Body of pancreas (tissue), 4 donors: ENCODE measurements around the gene RBM24. TPM values are rescaled to one million over a fixed set of nuclear protein-coding genes. Genes with fewer than 3 reads are reported as not detected.

Experiments
- ATAC-seq: fragments of 150-250 bp; one replicate; pipeline ENCODE4 v1.9.1; 2016
- DNase-seq, 4 donors: peaks; one replicate each; pipeline ENCODE4 v3.0.0-alpha.2; 2019
- H3K27ac ChIP-seq, 4 donors: fragments of 200-600 bp; sonication (generic); 1 replicate in 3 of 4; 2 replicates in 1 of 4; pipeline versions ENCODE4 v1.5.1 to v1.6.1; 2016 to 2019; ENCODE audit warnings: mild to moderate bottlenecking in 1 of 4, mixed read lengths in 1 of 4, moderate library complexity in 1 of 4
- H3K27me3 ChIP-seq, 2 donors: fragments of 200-600 bp; sonication (generic); one replicate each; pipeline ENCODE4 v1.6.0; 2016; ENCODE audit warnings: mild to moderate bottlenecking in 1 of 2
- H3K36me3 ChIP-seq, 2 donors: fragments of 200-600 bp; sonication (generic); replicated peaks in 1 of 2; 2 replicates each; pipeline ENCODE4 v1.5.1; 2016; ENCODE audit warnings: low read depth in 2 of 2; ENCODE audit not compliant: insufficient read depth in 1 of 2
- H3K4me1 ChIP-seq: fragments of 200-600 bp; sonication (generic); one replicate; pipeline ENCODE4 v1.6.0; 2016
- H3K4me3 ChIP-seq, 2 donors: fragments of 200-600 bp; sonication (generic); 1 replicate in 1 of 2; 2 replicates in 1 of 2; pipeline ENCODE4 v1.5.1; 2016 to 2019
- H3K9me3 ChIP-seq, 3 donors: fragments of 200-600 bp; sonication (generic); 1 replicate in 2 of 3; 2 replicates in 1 of 3; pipeline ENCODE4 v1.5.1; 2016
- POLR2A ChIP-seq, 3 donors: fragments of 450-650 bp; IDR thresholded peaks; one replicate each; pipeline ENCODE4 v1.6.1; 2016; ENCODE audit warnings: antibody characterized with exemption in 3 of 3, mild to moderate bottlenecking in 2 of 3
- WGBS, 2 donors: methylation state at CpG; one replicate each; pipeline ENCODE4 v1.1.5; 2017; 5-methylcytosine and 5-hydroxymethylcytosine counted together
- intact Hi-C: fragments of 100-400 bp; cut with DNase I; formaldehyde crosslinking; loops from one replicate; pipeline ENCODE4 v1.15.1; 2023
- total RNA-seq, 2 donors: library from RNA; depleted of rRNA; stranded (reverse); fragments of >200 nt; gene quantifications; one replicate each; pipeline ENCODE4 v1.1.0, GENCODE V29; 2016
- TF ChIP-seq, protein P1 (sequence below), 7 experiments: fragments of 450-650 bp in 4 of 7; fragments of 200-600 bp in 3 of 7; sonication (generic) in 3 of 7; IDR thresholded peaks; one replicate each; pipeline ENCODE4 v1.5.1; 2016 to 2019; ENCODE audit warnings: antibody characterized with exemption in 7 of 7

Gene RBM24
- total RNA-seq, 2 donors from 2014 or later = 2.3 TPM; not detected in 1

DNA sequence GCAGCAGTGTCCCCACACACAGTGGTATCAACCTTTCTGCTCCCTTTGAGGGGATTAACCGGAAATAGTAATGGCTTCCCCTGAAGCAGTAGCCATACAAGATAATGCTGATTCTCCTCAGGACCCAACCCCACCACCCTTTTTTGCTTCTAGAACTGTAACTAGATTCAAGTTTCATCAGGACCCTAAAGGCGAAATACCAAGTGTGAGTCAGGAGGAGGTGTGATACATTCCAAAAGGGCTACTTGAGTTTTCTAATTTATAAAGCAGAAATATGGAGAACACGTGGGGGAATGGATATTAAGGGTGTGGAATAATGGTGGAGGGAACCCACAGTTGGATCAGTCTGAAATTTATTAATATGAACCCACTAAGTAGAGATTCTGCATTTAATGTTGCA, 60.7 kb downstream of the RBM24 start:
- Histone ChIP-seq H3K4me3 (no peak overlapping the region), H3K36me3 (no peaks in the 10 kb centered on the region), H3K4me1 (no peaks in the 10 kb centered on the region), H3K27ac (no peak overlapping the region), H3K27me3 (no peaks in the 10 kb centered on the region), H3K9me3 (no peaks in the 10 kb centered on the region)
- ATAC-seq (no peak), DNase-seq (no peak)
- WGBS, 2 donors = 52 to 83% methylated on average over 3 of the region's 3 CpGs
- intact Hi-C loops = no loop called here
- TF ChIP-seq, protein P1, sequence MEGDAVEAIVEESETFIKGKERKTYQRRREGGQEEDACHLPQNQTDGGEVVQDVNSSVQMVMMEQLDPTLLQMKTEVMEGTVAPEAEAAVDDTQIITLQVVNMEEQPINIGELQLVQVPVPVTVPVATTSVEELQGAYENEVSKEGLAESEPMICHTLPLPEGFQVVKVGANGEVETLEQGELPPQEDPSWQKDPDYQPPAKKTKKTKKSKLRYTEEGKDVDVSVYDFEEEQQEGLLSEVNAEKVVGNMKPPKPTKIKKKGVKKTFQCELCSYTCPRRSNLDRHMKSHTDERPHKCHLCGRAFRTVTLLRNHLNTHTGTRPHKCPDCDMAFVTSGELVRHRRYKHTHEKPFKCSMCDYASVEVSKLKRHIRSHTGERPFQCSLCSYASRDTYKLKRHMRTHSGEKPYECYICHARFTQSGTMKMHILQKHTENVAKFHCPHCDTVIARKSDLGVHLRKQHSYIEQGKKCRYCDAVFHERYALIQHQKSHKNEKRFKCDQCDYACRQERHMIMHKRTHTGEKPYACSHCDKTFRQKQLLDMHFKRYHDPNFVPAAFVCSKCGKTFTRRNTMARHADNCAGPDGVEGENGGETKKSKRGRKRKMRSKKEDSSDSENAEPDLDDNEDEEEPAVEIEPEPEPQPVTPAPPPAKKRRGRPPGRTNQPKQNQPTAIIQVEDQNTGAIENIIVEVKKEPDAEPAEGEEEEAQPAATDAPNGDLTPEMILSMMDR (IDR thresholded peaks at IDR 0.05) = no peak
- no peak for TF ChIP-seq POLR2A (IDR thresholded peaks at IDR 0.05)

DNA sequence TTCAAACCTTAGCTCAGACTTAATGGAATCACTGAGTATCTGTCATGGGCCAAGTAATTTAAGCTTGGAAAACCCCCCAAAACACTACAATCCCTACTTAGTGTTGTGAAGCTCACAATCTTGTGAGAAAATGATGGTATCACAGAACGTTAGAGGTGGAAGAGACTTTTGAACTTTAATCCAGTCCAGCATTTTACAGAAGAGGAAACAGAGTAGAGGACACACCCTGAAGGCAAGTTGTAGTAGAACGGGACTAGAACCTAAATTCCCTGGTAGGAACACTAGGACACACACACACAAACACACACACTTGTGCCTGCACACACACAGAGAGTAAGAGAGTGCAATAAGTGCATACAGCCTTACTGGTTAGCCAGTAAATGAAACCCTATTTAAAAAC, 62.1 kb downstream of the RBM24 start:
- Histone ChIP-seq H3K9me3 (no peaks in the 10 kb centered on the region), H3K27ac (no peak overlapping the region), H3K27me3 (no peaks in the 10 kb centered on the region), H3K4me3 (no peak overlapping the region), H3K36me3 (no peaks in the 10 kb centered on the region), H3K4me1 (no peaks in the 10 kb centered on the region)
- ATAC-seq (no peak), DNase-seq (no peak)
- intact Hi-C loops = no loop called here
- TF ChIP-seq POLR2A (IDR thresholded peaks at IDR 0.05) = no peak
- TF ChIP-seq, protein P1 (IDR thresholded peaks at IDR 0.05) = no peak
- 65 to 69% methylated on average over 2 of the region's 2 CpGs for WGBS, 2 donors

Other genes with a start within 250 kb of the RBM24 start
- under 1 TPM in 1 of 2 donors, not detected in 1; 0.26 TPM for gene STMND1, start 179.3 kb upstream of the RBM24 start, total RNA-seq
- 1 to 10 TPM; 2.3 to 5.7 TPM for gene CAP2, start 112.2 kb downstream of the RBM24 start, total RNA-seq